Erythroblast (primary cell): Measurements from ENCODE around the gene CST5.
"Not testable (repeated sequence)": the region's sequence is repeated elsewhere in the genome, so short reads cannot be mapped to it uniquely, and the experiment has no call there.

Experiments
- DNase-seq, 2 experiments: peaks; one replicate each; lab custom pipeline; 2025; lab: John Stamatoyannopoulos, UW
- GATA1 ChIP-seq: IDR thresholded peaks from 2 replicates; pipeline ENCODE4 v1.6.1; 2011; ENCODE audit warnings: low read depth, mild to moderate bottlenecking, control low read depth, low read length, moderate library complexity
- POLR2A ChIP-seq: IDR thresholded peaks from 2 replicates; pipeline ENCODE4 v1.6.1; 2011; ENCODE audit warnings: mild to moderate bottlenecking, low read length

Gene CST5

GRCh38 chr20:23841693-23842092 is 37.9 kb downstream of the CST5 start:
- TF ChIP-seq GATA1 (no peak), POLR2A (no peak)
- DNase-seq = no peak

- no peak for DNase-seq
- no peak for TF ChIP-seq POLR2A
- TF ChIP-seq GATA1 = no peak
Measured at GRCh38 chr20:23835716-23836115, 43.8 kb downstream of the CST5 start.

- peak in 1 of 2 experiments; percentile 1 for DNase-seq
- no peak for TF ChIP-seq GATA1
- no peak for TF ChIP-seq POLR2A
Measured at GRCh38 chr20:23832775-23833513, 46.6 kb downstream of the CST5 start.

GRCh38 chr20:23831961-23832360 is 47.6 kb downstream of the CST5 start:
- DNase-seq = not testable (repeated sequence)

GRCh38 chr20:23826541-23827021 is 53.0 kb downstream of the CST5 start, which contains the start of gene CST2:
Gene CST2 (minus strand): TSS chr20:23826729. CDS start chr20:23826660, 69 bp downstream.
- TF ChIP-seq GATA1 = no peak
- TF ChIP-seq POLR2A = no peak
- no peak for DNase-seq
